Loucy (cell line): ENCODE measurements around the gene UNC5C.

Experiments used
- H2AFZ ChIP-seq: fragments of 200-600 bp; sonication (generic); 2 replicates; pipeline ENCODE4 v1.6.0; 2016; ENCODE audit warnings: antibody characterized with exemption, mild to moderate bottlenecking, low read length, moderate library complexity
- H3F3A ChIP-seq: fragments of 200-600 bp; 2 replicates; pipeline ENCODE4 v1.6.0; 2016; ENCODE audit warnings: antibody characterized with exemption, low read depth, mild to moderate bottlenecking
- H3K27me3 ChIP-seq: fragments of 200-600 bp; sonication (generic); 2 replicates; pipeline ENCODE4 v1.6.1; 2014; ENCODE audit warnings: low read length, mild to moderate bottlenecking; ENCODE audit not compliant: insufficient read depth, poor library complexity, severe bottlenecking
- H3K36me3 ChIP-seq: fragments of 200-600 bp; sonication (generic); 2 replicates; pipeline ENCODE4 v1.6.1; 2016; ENCODE audit warnings: low read length; ENCODE audit not compliant: insufficient read depth
- H3K4me1 ChIP-seq: fragments of 200-600 bp; sonication (generic); 2 replicates; pipeline ENCODE4 v1.5.1; 2014; ENCODE audit warnings: low read length, mild to moderate bottlenecking; ENCODE audit not compliant: insufficient read depth, poor library complexity, severe bottlenecking
- H3K4me2 ChIP-seq: fragments of 200-600 bp; sonication (generic); 2 replicates; pipeline ENCODE4 v1.6.0; 2014; ENCODE audit warnings: antibody characterized with exemption, low read length, low read depth, mild to moderate bottlenecking; ENCODE audit not compliant: poor library complexity, severe bottlenecking
- H3K4me3 ChIP-seq: fragments of 200-600 bp; sonication (generic); 2 replicates; pipeline ENCODE4 v1.5.1; 2014; ENCODE audit warnings: low read length, mild to moderate bottlenecking, mixed read lengths; ENCODE audit not compliant: poor library complexity, severe bottlenecking
- H3K79me2 ChIP-seq: fragments of 200-600 bp; sonication (generic); 2 replicates; pipeline ENCODE4 v1.6.1; 2014; ENCODE audit warnings: low read length; ENCODE audit not compliant: insufficient read depth
- H3K9ac ChIP-seq: fragments of 200-600 bp; sonication (generic); 2 replicates; pipeline ENCODE4 v1.6.0; 2014; ENCODE audit warnings: mild to moderate bottlenecking, low read depth, low read length, moderate library complexity; ENCODE audit not compliant: poor library complexity, severe bottlenecking
- H3K9me2 ChIP-seq: fragments of 200-600 bp; sonication (generic); replicated peaks from 2 replicates; pipeline ENCODE4 v1.6.1; 2016; ENCODE audit warnings: low read depth, low read length, mixed read lengths
- H3K9me3 ChIP-seq: fragments of 200-600 bp; sonication (generic); 2 replicates; pipeline ENCODE4 v1.6.1; 2014; ENCODE audit warnings: mild to moderate bottlenecking, antibody characterized with exemption, low read length, low read depth; ENCODE audit not compliant: insufficient read depth
- H4K20me1 ChIP-seq: fragments of 200-600 bp; sonication (generic); 2 replicates; pipeline ENCODE4 v1.6.0; 2014; ENCODE audit warnings: antibody characterized with exemption, low read length, mild to moderate bottlenecking; ENCODE audit not compliant: insufficient read depth, poor library complexity, severe bottlenecking
- CTCF ChIP-seq: fragments of 200-600 bp; sonication (generic); conservative IDR thresholded peaks from 2 replicates; pipeline ENCODE4 v1.5.1; 2014; ENCODE audit warnings: mild to moderate bottlenecking, antibody characterized with exemption, low read length
- EZH2phosphoT487 ChIP-seq: fragments of 200-600 bp; IDR thresholded peaks from 2 replicates; pipeline ENCODE4 v1.6.1; 2018; ENCODE audit warnings: antibody characterized with exemption, mild to moderate bottlenecking, moderate library complexity, borderline replicate concordance

Gene UNC5C

GRCh38 chr4:95304898-95305297 is 243.9 kb downstream of the UNC5C start:
- Histone ChIP-seq H3K9me3 (no peaks in the 10 kb centered on the region), H3K79me2 (no peaks in the 10 kb centered on the region), H3K4me1 (no peaks in the 10 kb centered on the region), H3K27me3 (no peaks in the 10 kb centered on the region), H3K9ac (no peak overlapping the region), H3K4me3 (no peak overlapping the region), H2AFZ (no peak overlapping the region), H3F3A (no peaks in the 10 kb centered on the region), H4K20me1 (no peaks in the 10 kb centered on the region), H3K9me2 (no peaks in the 10 kb centered on the region), H3K4me2 (no peak overlapping the region), H3K36me3 (no peaks in the 10 kb centered on the region)
- no peak for TF ChIP-seq EZH2phosphoT487
- no peak for TF ChIP-seq CTCF

DNA sequence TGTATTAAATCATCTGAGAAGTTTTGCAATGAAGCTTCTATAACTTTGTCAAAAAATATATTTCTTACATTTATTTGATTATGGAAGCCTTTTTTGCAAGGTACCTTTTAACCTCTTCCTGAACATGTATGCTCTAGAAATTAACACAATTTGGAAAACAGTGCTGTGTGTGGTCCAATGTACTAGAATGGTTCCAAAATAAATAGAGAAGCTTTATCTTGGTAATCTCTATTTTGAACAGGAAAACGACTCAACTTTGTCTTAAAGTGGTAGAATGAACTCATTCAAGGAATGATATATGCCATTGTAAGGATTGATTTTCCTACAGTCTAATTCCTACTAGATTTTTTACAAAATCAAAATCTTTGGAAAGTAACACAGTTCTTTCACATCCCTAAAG is 248.5 kb downstream of the UNC5C start:
- H3K79me2 ChIP-seq, result no peaks in the 10 kb centered on the region
- no peak overlapping the region for H2AFZ ChIP-seq
- no peaks in the 10 kb centered on the region for H3F3A ChIP-seq
- no peaks in the 10 kb centered on the region for H3K9me2 ChIP-seq
- no peaks in the 10 kb centered on the region for H3K4me1 ChIP-seq
- H3K36me3 ChIP-seq, result no peaks in the 10 kb centered on the region
- no peak overlapping the region for H3K4me3 ChIP-seq
- H3K4me2 ChIP-seq, result no peak overlapping the region
- H4K20me1 ChIP-seq, result no peaks in the 10 kb centered on the region
- no peaks in the 10 kb centered on the region for H3K9me3 ChIP-seq
- TF ChIP-seq CTCF (no peak), EZH2phosphoT487 (no peak)
- H3K27me3 ChIP-seq, result no peaks in the 10 kb centered on the region
- H3K9ac ChIP-seq, result no peak overlapping the region

GRCh38 chr4:95296052-95296451 is 252.7 kb downstream of the UNC5C start:
- H2AFZ ChIP-seq, result no peak overlapping the region
- H3F3A ChIP-seq, result no peaks in the 10 kb centered on the region; the same call in 1 of the 2 replicates
- no peaks in the 10 kb centered on the region for H3K9me3 ChIP-seq
- H3K4me1 ChIP-seq, result peaks cover 12% of the 10 kb centered on the region
- no peaks in the 10 kb centered on the region for H3K36me3 ChIP-seq
- H3K79me2 ChIP-seq, result no peaks in the 10 kb centered on the region
- no peak overlapping the region for H3K4me3 ChIP-seq
- no peaks in the 10 kb centered on the region for H3K27me3 ChIP-seq
- no peak overlapping the region for H3K9ac ChIP-seq
- no peaks in the 10 kb centered on the region for H4K20me1 ChIP-seq
- H3K4me2 ChIP-seq, result no peak overlapping the region
- no peaks in the 10 kb centered on the region for H3K9me2 ChIP-seq
- TF ChIP-seq CTCF (no peak), EZH2phosphoT487 (no peak)
